Left lung (tissue), 10 donors: ENCODE results near the gene GLCE. TPM values are rescaled to one million over a fixed set of nuclear protein-coding genes. Genes with fewer than 3 reads are reported as not detected.

Source experiments
- ATAC-seq: fragments of 200-7000 bp; cut with Tn5 transposase; one replicate; pipeline ENCODE4 v1.9.1; 2020; ENCODE audit warnings: moderate library complexity
- DNase-seq, 4 donors: peaks; one replicate each; pipeline ENCODE4 v3.0.0-alpha.2; 2013 to 2020
- H3K27ac ChIP-seq, 2 donors: fragments of 200-600 bp; sonication (generic) in 1 of 2; one replicate each; pipeline versions ENCODE4 v1.5.0 to v1.8.0; 2020 to 2021
- H3K27me3 ChIP-seq, 2 donors: fragments of 200-600 bp; sonication (generic) in 1 of 2; one replicate each; pipeline versions ENCODE4 v1.5.0 to v1.8.0; 2020 to 2021
- H3K36me3 ChIP-seq, 2 donors: fragments of 200-600 bp; sonication (generic) in 1 of 2; one replicate each; pipeline versions ENCODE4 v1.5.0 to v1.8.0; 2020 to 2021
- H3K4me1 ChIP-seq, 2 donors: fragments of 200-600 bp; one replicate each; pipeline ENCODE4 v1.8.0; 2021
- H3K4me3 ChIP-seq, 2 donors: fragments of 200-600 bp; sonication (generic) in 1 of 2; one replicate each; pipeline versions ENCODE4 v1.5.0 to v1.8.0; 2020 to 2021; ENCODE audit warnings: mild to moderate bottlenecking in 1 of 2
- H3K9me3 ChIP-seq, 2 donors: fragments of 200-600 bp; sonication (generic) in 1 of 2; one replicate each; pipeline versions ENCODE4 v1.5.0 to v1.8.0; 2020 to 2021
- intact Hi-C, 2 donors: fragments of 100-400 bp; cut with DNase I; formaldehyde crosslinking; loops; one replicate each; pipeline versions ENCODE4 v1.11.2 to v1.14.2; 2022
- polyA plus RNA-seq, 6 donors: library from polyadenylated mRNA; unstranded; fragments of 120-200 nt; gene quantifications; one replicate each; pipeline ENCODE4 v1.2.1, GENCODE V29; 2013; ENCODE audit not compliant: insufficient read length in 6 of 6
- total RNA-seq, 2 donors: library from RNA; stranded (reverse); fragmentation: NEBNext Ultra II Directional; extraction: Animal tissue kit (Norgen Biotek cat#: 25700); gene quantifications; one replicate each; pipeline ENCODE4 v1.2.1, GENCODE V29; 2021
- TF ChIP-seq, protein P1 (sequence below), 2 donors: fragments of 200-600 bp; sonication (generic) in 1 of 2; IDR thresholded peaks; one replicate each; pipeline versions ENCODE4 v1.5.0 to v1.8.0; 2021; ENCODE audit warnings: antibody characterized with exemption in 2 of 2
- donor health status: DM: no; HTN: yes; CAD: no.
- donor health status: DM: no; HTN: no; CAD: no.

GLCE gene
- total and polyA plus RNA-seq, 8 donors: 18.2 to 66.6 (median 60.6) TPM

- Histone ChIP-seq H3K9me3 (no peaks in the 10 kb centered on the region), H3K4me1 (no peaks in the 10 kb centered on the region)
- no peak for DNase-seq
Measured at GRCh38 chr15:69282104-69282743, 121.8 kb downstream of the GLCE start.

GRCh38 chr15:69285834-69286233 is 125.4 kb downstream of the GLCE start:
- no peaks in the 10 kb centered on the region for H3K9me3 ChIP-seq
- DNase-seq: no peak

More at GRCh38 chr15:69282104-69282743, 121.8 kb downstream of the GLCE start:
- Histone ChIP-seq H3K4me3 (no peak overlapping the region), H3K27me3 (no peaks in the 10 kb centered on the region), H3K36me3 (no peaks in the 10 kb centered on the region), H3K27ac (no peak overlapping the region)
- TF ChIP-seq, protein P1, sequence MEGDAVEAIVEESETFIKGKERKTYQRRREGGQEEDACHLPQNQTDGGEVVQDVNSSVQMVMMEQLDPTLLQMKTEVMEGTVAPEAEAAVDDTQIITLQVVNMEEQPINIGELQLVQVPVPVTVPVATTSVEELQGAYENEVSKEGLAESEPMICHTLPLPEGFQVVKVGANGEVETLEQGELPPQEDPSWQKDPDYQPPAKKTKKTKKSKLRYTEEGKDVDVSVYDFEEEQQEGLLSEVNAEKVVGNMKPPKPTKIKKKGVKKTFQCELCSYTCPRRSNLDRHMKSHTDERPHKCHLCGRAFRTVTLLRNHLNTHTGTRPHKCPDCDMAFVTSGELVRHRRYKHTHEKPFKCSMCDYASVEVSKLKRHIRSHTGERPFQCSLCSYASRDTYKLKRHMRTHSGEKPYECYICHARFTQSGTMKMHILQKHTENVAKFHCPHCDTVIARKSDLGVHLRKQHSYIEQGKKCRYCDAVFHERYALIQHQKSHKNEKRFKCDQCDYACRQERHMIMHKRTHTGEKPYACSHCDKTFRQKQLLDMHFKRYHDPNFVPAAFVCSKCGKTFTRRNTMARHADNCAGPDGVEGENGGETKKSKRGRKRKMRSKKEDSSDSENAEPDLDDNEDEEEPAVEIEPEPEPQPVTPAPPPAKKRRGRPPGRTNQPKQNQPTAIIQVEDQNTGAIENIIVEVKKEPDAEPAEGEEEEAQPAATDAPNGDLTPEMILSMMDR (IDR thresholded peaks at IDR 0.05): no peak
- no peak for ATAC-seq
- intact Hi-C loops: no loop called here

GRCh38 chr15:69288011-69288410 is 127.6 kb downstream of the GLCE start:
- peak overlapping the region in 1 of 2 donors; percentile 13 for H3K27ac ChIP-seq
- intact Hi-C loops: no loop called here
- H3K27me3 ChIP-seq: no peaks in the 10 kb centered on the region
- TF ChIP-seq, protein P1 (IDR thresholded peaks at IDR 0.05): no peak
- H3K9me3 ChIP-seq: no peaks in the 10 kb centered on the region
- no peak for DNase-seq
- ATAC-seq: no peak
- no peaks in the 10 kb centered on the region for H3K36me3 ChIP-seq
- peaks cover 10 to 12% of the 10 kb centered on the region in 2 donors for H3K4me1 ChIP-seq
- H3K4me3 ChIP-seq: no peak overlapping the region

More at GRCh38 chr15:69285834-69286233, 125.4 kb downstream of the GLCE start:
- no peaks in the 10 kb centered on the region for H3K27me3 ChIP-seq
- no peaks in the 10 kb centered on the region for H3K36me3 ChIP-seq
- no peak overlapping the region for H3K27ac ChIP-seq
- intact Hi-C loops: no loop called here
- peaks cover 8 to 12% of the 10 kb centered on the region in 2 donors for H3K4me1 ChIP-seq
- TF ChIP-seq, protein P1 (IDR thresholded peaks at IDR 0.05): no peak
- ATAC-seq: no peak
- no peak overlapping the region for H3K4me3 ChIP-seq

GRCh38 chr15:69288531-69289341 is 128.3 kb downstream of the GLCE start:
- ATAC-seq (peak; percentile 67), DNase-seq (no peak)
- no peak overlapping the region for H3K4me3 ChIP-seq
- peak overlapping the region in 1 of 2 donors; percentile 55 for H3K27ac ChIP-seq
- H3K4me1 ChIP-seq: peaks cover 10 to 12% of the 10 kb centered on the region in 2 donors
- intact Hi-C loops: no loop called here
- no peaks in the 10 kb centered on the region for H3K9me3 ChIP-seq
- TF ChIP-seq, protein P1 (IDR thresholded peaks at IDR 0.05): no peak
- no peaks in the 10 kb centered on the region for H3K27me3 ChIP-seq
- H3K36me3 ChIP-seq: no peaks in the 10 kb centered on the region
